ENCODE measurements around the gene RUSC1.
"Not testable (repeated sequence)": the region's sequence is repeated elsewhere in the genome, so short reads cannot be mapped to it uniquely, and the experiment has no call there.

The RUSC1 gene

DNA sequence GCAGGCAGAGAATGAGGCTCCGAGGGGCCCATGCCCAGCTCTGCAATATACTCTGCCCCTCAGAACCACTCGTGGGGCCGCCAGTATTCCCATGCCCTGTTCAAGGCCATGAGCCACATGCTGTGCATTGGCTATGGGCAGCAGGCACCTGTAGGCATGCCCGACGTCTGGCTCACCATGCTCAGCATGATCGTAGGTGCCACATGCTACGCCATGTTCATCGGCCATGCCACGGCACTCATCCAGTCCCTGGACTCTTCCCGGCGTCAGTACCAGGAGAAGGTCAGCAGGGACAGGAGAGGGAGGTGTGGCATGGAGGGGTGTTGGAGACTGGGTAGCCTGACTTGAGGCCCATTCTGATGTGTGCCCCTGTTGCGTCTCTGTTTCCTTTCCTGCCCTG lies 36.2 kb upstream of the RUSC1 start:
- no peak overlapping the region for H3K27ac ChIP-seq (ENCODE audit: low read length)
- H3K9me3 ChIP-seq (ENCODE audit: control insufficient read depth in 1 of 2, low read length in 2 of 2): no peaks in the 10 kb centered on the region
- no peak overlapping the region for H3K4me3 ChIP-seq (ENCODE audit: low read depth in 1 of 2, low read length in 2 of 2)
- H3K4me1 ChIP-seq (ENCODE audit: control insufficient read depth in 1 of 2, insufficient read depth in 2 of 2, low read length in 2 of 2): no peaks in the 10 kb centered on the region
- H3K36me3 ChIP-seq (ENCODE audit: control insufficient read depth in 1 of 2, insufficient read depth in 2 of 2, low read length in 2 of 2): no peaks in the 10 kb centered on the region
- no peaks in the 10 kb centered on the region for H3K27me3 ChIP-seq (ENCODE audit: low read depth, low read length)

DNA sequence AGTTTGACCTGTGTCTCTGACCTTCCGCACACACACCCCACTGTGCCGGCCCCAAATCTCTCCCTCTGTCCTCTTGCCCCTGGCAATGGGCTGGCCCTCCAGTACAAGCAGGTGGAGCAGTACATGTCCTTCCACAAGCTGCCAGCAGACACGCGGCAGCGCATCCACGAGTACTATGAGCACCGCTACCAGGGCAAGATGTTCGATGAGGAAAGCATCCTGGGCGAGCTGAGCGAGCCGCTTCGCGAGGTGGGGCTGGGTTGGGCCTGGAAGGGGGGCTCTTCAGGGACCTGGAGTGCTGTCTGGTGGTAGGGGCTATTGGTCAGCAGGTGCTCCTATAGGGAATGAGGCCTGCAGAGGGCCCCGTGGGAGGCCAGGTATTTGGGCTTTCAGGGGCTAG lies 35.6 kb upstream of the RUSC1 start:
- Histone ChIP-seq H3K27ac (ENCODE audit: low read length) (no peak overlapping the region), H3K4me3 (ENCODE audit: low read depth in 1 of 2, low read length in 2 of 2) (no peak overlapping the region), H3K36me3 (ENCODE audit: control insufficient read depth in 1 of 2, insufficient read depth in 2 of 2, low read length in 2 of 2) (no peaks in the 10 kb centered on the region), H3K9me3 (ENCODE audit: control insufficient read depth in 1 of 2, low read length in 2 of 2) (no peaks in the 10 kb centered on the region), H3K27me3 (ENCODE audit: low read depth, low read length) (no peaks in the 10 kb centered on the region), H3K4me1 (ENCODE audit: control insufficient read depth in 1 of 2, insufficient read depth in 2 of 2, low read length in 2 of 2) (no peaks in the 10 kb centered on the region)

DNA sequence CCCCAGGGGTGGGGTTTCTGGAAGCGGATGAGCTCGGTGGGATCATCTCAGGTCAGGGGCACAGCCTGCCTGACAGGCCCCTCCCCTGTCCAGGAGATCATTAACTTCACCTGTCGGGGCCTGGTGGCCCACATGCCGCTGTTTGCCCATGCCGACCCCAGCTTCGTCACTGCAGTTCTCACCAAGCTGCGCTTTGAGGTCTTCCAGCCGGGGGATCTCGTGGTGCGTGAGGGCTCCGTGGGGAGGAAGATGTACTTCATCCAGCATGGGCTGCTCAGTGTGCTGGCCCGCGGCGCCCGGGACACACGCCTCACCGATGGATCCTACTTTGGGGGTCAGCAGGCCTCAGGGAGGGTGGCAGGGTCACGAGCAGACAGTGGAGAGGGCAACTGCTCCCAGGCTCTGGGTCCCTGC lies 35.1 kb upstream of the RUSC1 start:
- H3K27me3 ChIP-seq (ENCODE audit: low read depth, low read length): no peaks in the 10 kb centered on the region
- H3K9me3 ChIP-seq (ENCODE audit: control insufficient read depth in 1 of 2, low read length in 2 of 2): no peaks in the 10 kb centered on the region
- H3K4me1 ChIP-seq (ENCODE audit: control insufficient read depth in 1 of 2, insufficient read depth in 2 of 2, low read length in 2 of 2): no peaks in the 10 kb centered on the region
- H3K4me3 ChIP-seq (ENCODE audit: low read depth in 1 of 2, low read length in 2 of 2): no peak overlapping the region
- no peaks in the 10 kb centered on the region for H3K36me3 ChIP-seq (ENCODE audit: control insufficient read depth in 1 of 2, insufficient read depth in 2 of 2, low read length in 2 of 2)
- H3K27ac ChIP-seq (ENCODE audit: low read length): no peak overlapping the region

DNA sequence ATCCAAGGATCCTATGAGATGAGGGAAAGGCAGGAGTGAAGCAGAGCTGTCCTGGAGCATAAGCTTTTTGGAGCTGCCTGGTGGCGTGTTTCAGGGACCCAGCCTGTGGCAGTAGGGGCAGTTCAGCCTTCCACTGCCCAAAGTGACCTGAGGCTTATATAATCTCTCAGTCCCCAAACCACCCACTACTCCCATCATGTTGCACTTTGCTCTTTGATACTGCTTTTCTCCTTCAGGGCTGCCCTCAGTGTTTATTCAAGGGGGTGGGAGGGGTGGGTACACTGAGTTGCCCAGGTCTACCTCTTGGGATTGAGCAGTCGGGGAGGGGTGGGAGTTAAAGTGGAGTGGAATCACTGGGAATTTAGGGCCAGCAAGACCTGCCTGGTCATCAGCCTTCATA lies 34.1 kb upstream of the RUSC1 start:
- Histone ChIP-seq H3K27ac (ENCODE audit: low read length) (no peak overlapping the region), H3K4me3 (ENCODE audit: low read depth in 1 of 2, low read length in 2 of 2) (no peak overlapping the region), H3K9me3 (ENCODE audit: control insufficient read depth in 1 of 2, low read length in 2 of 2) (no peaks in the 10 kb centered on the region), H3K36me3 (ENCODE audit: control insufficient read depth in 1 of 2, insufficient read depth in 2 of 2, low read length in 2 of 2) (no peaks in the 10 kb centered on the region), H3K4me1 (ENCODE audit: control insufficient read depth in 1 of 2, insufficient read depth in 2 of 2, low read length in 2 of 2) (no peaks in the 10 kb centered on the region), H3K27me3 (ENCODE audit: low read depth, low read length) (no peaks in the 10 kb centered on the region)

DNA sequence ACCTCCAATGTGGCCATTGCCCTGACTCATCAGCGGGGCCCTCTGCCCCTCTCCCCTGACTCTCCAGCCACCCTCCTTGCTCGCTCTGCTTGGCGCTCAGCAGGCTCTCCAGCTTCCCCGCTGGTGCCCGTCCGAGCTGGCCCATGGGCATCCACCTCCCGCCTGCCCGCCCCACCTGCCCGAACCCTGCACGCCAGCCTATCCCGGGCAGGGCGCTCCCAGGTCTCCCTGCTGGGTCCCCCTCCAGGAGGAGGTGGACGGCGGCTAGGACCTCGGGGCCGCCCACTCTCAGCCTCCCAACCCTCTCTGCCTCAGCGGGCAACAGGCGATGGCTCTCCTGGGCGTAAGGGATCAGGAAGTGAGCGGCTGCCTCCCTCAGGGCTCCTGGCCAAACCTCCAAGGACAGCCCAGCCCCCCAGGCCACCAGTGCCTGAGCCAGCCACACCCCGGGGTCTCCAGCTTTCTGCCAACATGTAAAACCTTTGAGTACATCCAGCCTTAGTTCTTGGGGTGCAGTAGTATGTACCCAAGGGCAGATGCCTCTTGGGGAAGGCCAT lies 32.6 kb upstream of the RUSC1 start:
- Histone ChIP-seq H3K27ac (ENCODE audit: low read length) (no peak overlapping the region), H3K9me3 (ENCODE audit: control insufficient read depth in 1 of 2, low read length in 2 of 2) (no peaks in the 10 kb centered on the region), H3K36me3 (ENCODE audit: control insufficient read depth in 1 of 2, insufficient read depth in 2 of 2, low read length in 2 of 2) (no peaks in the 10 kb centered on the region), H3K4me3 (ENCODE audit: low read depth in 1 of 2, low read length in 2 of 2) (no peak overlapping the region), H3K4me1 (ENCODE audit: control insufficient read depth in 1 of 2, insufficient read depth in 2 of 2, low read length in 2 of 2) (no peaks in the 10 kb centered on the region), H3K27me3 (ENCODE audit: low read depth, low read length) (no peaks in the 10 kb centered on the region)

DNA sequence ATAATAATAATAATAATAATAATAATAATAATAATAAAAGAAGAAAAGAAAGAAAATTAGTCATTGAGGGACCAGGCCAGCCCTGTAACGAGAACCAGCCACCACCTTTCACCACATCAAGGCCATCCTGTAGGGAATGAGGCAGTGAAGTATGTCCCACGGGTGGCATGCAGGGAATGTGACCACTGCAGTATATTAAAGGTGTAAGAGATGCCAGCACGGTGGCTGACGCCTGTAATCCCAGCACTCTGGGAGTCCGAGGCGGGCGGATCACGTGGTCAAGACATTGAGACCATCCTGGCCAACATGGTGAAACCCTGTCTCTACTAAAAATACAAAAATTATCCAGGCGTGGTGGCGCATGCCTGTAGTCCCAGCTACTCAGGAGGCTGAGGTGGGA lies 29.7 kb upstream of the RUSC1 start:
- not testable (repeated sequence) for H3K9me3 ChIP-seq (ENCODE audit: control insufficient read depth in 1 of 2, low read length in 2 of 2); H3K27ac ChIP-seq (ENCODE audit: low read length); H3K4me3 ChIP-seq (ENCODE audit: low read depth in 1 of 2, low read length in 2 of 2); H3K4me1 ChIP-seq (ENCODE audit: control insufficient read depth in 1 of 2, insufficient read depth in 2 of 2, low read length in 2 of 2); H3K36me3 ChIP-seq (ENCODE audit: control insufficient read depth in 1 of 2, insufficient read depth in 2 of 2, low read length in 2 of 2)
- peaks cover 17% of the 10 kb centered on the region for H3K27me3 ChIP-seq (ENCODE audit: low read depth, low read length)

DNA sequence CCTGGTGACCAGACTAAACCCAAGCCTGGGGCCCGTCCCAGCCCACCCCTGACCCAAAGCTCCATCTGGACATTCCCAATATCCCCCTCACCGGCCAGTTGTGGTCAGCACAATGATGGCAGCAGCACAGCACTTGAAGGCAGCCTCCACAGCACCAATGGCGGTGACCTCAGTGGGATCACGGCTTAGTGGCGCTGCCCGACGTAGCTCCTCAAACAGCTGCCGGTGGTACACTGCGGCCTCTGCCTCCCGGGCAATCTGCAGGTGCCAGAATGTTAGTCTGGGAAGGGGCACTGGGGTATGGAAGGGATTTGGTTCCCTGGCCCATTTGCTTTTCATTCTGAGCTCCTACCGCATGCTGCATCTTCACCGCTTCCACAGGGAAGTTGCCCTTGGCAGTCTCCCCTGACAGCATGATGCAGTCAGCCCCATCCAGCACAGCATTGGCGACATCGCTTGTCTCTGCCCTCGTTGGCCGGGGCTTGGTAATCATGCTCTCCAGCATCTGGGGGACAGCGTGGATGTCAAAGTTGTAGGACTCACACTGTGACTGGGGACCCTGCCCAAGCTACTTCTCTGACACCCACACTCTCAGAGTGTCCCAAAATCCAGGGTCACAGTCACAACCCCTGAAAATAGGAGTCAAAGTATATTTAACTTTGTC lies 27.5 kb upstream of the RUSC1 start:
- no peaks in the 10 kb centered on the region for H3K36me3 ChIP-seq (ENCODE audit: control insufficient read depth in 1 of 2, insufficient read depth in 2 of 2, low read length in 2 of 2)
- H3K4me1 ChIP-seq (ENCODE audit: control insufficient read depth in 1 of 2, insufficient read depth in 2 of 2, low read length in 2 of 2): peaks cover 0 to 9% of the 10 kb centered on the region in 2 donors
- H3K4me3 ChIP-seq (ENCODE audit: low read depth in 1 of 2, low read length in 2 of 2): no peak overlapping the region
- no peak overlapping the region for H3K27ac ChIP-seq (ENCODE audit: low read length)
- H3K9me3 ChIP-seq (ENCODE audit: control insufficient read depth in 1 of 2, low read length in 2 of 2): no peaks in the 10 kb centered on the region
- peaks cover 19% of the 10 kb centered on the region for H3K27me3 ChIP-seq (ENCODE audit: low read depth, low read length)

DNA sequence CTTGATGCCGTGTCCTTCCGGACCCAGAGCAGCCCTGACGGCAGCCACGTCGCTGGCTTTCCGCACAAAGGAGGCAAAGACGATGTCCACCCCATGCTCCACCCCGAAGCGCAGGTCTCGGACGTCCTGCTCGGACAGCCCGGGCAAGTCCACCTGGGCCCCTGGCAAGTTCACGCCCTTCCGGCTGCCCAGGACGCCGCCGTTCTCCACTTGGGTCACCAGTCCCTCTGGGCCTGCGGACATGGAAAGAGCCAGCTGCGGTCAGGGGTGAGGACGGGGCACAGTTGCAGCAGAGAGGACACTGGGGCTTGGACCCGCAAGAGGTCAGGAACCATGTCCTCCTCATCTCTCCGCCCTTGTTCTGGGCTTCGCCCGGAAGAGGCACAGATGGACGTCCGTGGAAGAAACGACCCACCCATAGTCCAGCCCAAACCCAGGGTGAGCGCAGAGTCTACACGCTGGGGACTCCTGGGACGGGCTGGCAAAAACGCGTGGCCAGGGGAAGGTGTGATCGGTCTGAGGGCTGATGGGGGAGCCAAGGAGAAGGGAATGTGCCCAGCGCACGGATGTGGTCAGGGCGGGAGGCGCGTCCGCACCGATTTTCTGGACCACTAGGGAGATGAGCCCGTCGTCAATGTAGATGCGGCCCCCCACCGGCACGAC lies 26.0 kb upstream of the RUSC1 start:
- Histone ChIP-seq H3K4me1 (ENCODE audit: control insufficient read depth in 1 of 2, insufficient read depth in 2 of 2, low read length in 2 of 2) (peaks cover 0 to 9% of the 10 kb centered on the region in 2 donors), H3K4me3 (ENCODE audit: low read depth in 1 of 2, low read length in 2 of 2) (peak overlapping the region in 1 of 2 donors; percentile 8), H3K27ac (ENCODE audit: low read length) (no peak overlapping the region), H3K9me3 (ENCODE audit: control insufficient read depth in 1 of 2, low read length in 2 of 2) (no peaks in the 10 kb centered on the region), H3K27me3 (ENCODE audit: low read depth, low read length) (peaks cover 19% of the 10 kb centered on the region), H3K36me3 (ENCODE audit: control insufficient read depth in 1 of 2, insufficient read depth in 2 of 2, low read length in 2 of 2) (no peaks in the 10 kb centered on the region)

DNA sequence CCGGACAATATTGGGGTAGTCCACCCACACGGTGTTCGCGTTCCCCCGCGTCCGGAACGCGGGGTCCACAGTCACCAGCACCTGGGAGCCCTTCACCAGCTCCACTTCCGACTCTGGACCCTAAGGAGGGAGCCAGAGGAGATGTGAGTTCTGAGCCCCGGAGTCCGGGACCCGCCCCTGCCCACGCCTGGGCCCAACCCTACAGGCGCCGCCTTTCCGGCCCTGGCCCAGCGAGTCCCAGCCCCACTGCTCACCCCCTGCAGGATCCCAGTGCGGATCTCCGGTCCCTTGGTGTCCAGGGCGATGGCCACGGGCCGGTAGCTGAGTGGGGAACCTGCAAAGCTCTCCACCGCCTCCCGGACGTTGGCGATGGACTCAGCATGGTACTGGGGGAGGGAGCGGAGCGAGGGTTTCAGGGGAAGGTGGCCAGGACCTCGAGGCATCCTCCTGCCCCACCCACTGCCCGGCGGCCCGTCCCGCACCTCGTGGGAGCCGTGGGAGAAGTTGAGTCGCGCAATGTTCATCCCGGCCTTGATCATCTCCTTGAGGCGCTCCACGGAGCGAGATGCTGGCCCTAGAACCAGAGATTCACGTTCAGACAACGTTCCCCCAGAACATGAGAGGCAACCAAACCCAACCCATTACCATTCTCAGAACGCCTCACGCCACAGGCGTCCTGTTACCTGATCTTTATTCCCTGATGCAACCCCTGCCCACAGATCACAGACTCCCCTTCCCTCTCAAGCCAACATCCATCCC lies 25.3 kb upstream of the RUSC1 start:
- H3K36me3 ChIP-seq (ENCODE audit: control insufficient read depth in 1 of 2, insufficient read depth in 2 of 2, low read length in 2 of 2): no peaks in the 10 kb centered on the region
- peak overlapping the region in 1 of 2 donors; percentile 8 for H3K4me3 ChIP-seq (ENCODE audit: low read depth in 1 of 2, low read length in 2 of 2)
- no peak overlapping the region for H3K27ac ChIP-seq (ENCODE audit: low read length)
- peaks cover 19% of the 10 kb centered on the region for H3K27me3 ChIP-seq (ENCODE audit: low read depth, low read length)
- H3K9me3 ChIP-seq (ENCODE audit: control insufficient read depth in 1 of 2, low read length in 2 of 2): no peaks in the 10 kb centered on the region
- peaks cover 0 to 9% of the 10 kb centered on the region in 2 donors for H3K4me1 ChIP-seq (ENCODE audit: control insufficient read depth in 1 of 2, insufficient read depth in 2 of 2, low read length in 2 of 2)

DNA sequence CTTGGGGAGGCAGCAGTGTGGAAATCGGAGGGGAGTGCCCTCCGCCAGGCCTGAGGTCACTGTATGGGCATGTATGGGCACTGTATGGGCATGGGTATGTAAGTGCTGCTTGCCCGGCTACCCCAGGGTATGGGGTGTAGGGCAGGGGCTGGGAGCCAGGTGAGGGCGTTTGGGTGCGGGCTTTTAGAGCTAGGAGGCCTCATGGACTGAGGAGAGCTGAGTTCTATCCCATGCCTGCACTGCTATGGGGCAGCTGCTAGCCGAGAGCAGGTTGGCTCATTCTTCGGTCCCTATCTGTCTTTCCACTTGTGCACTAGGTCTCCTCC lies 24.8 kb upstream of the RUSC1 start:
- Histone ChIP-seq H3K27me3 (ENCODE audit: low read depth, low read length) (peaks cover 19% of the 10 kb centered on the region), H3K4me1 (ENCODE audit: control insufficient read depth in 1 of 2, insufficient read depth in 2 of 2, low read length in 2 of 2) (peaks cover 0 to 9% of the 10 kb centered on the region in 2 donors), H3K9me3 (ENCODE audit: control insufficient read depth in 1 of 2, low read length in 2 of 2) (no peaks in the 10 kb centered on the region), H3K4me3 (ENCODE audit: low read depth in 1 of 2, low read length in 2 of 2) (no peak overlapping the region), H3K27ac (ENCODE audit: low read length) (no peak overlapping the region), H3K36me3 (ENCODE audit: control insufficient read depth in 1 of 2, insufficient read depth in 2 of 2, low read length in 2 of 2) (no peaks in the 10 kb centered on the region)

DNA sequence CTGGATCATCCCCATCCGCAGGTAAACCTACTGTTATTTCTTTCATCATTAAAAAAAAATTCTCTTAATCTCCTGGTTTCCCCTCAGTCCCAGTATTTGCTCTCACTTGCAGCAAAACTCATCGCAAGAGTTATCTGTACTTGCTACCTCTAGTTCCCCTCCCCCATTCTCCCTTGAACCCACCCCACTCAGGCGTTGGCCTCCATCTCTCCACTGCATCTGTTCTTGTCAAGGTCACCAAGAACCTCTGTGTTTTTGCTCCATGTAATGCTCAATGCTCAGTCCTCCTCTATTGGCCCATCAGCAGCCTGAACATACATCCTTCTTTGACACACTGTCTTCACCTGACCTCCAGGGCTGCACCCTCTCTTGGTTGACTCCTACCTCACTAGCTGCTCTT lies 24.0 kb upstream of the RUSC1 start:
- Histone ChIP-seq H3K36me3 (ENCODE audit: control insufficient read depth in 1 of 2, insufficient read depth in 2 of 2, low read length in 2 of 2) (no peaks in the 10 kb centered on the region), H3K4me3 (ENCODE audit: low read depth in 1 of 2, low read length in 2 of 2) (no peak overlapping the region), H3K27me3 (ENCODE audit: low read depth, low read length) (peaks cover 19% of the 10 kb centered on the region), H3K4me1 (ENCODE audit: control insufficient read depth in 1 of 2, insufficient read depth in 2 of 2, low read length in 2 of 2) (peaks cover 0 to 9% of the 10 kb centered on the region in 2 donors), H3K27ac (ENCODE audit: low read length) (no peak overlapping the region), H3K9me3 (ENCODE audit: control insufficient read depth in 1 of 2, low read length in 2 of 2) (no peaks in the 10 kb centered on the region)
